GM03348 (cell line): ENCODE results near the gene CNTNAP5.

Experiments
- DNase-seq: peaks from one replicate; pipeline ENCODE4 v3.0.0; 2012; ENCODE audit warnings: low spot score

CNTNAP5 gene

GRCh38 chr2:124698979-124699565 lies 674.0 kb downstream of the CNTNAP5 start:
- DNase-seq: no peak

DNA sequence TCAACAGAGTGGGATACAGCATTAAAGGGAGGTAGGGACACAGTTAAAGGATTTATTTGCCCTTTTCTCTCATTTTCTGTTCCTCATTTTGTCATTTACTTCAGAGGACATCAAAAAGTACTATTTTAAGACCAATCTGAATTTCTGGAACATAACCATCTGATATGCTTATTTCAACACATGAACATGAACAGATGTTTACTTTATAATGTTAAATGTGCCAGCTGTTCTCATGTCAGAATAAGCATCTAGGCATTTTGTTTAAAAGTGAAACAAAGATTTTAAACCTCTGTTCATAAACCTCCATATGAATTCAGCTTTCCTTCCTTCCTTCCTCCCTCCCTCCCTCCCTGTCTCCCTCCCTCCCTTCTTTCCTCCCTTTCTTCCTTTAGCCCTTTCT lies 677.7 kb downstream of the CNTNAP5 start:
- no peak for DNase-seq

- DNase-seq: no peak
Measured at GRCh38 chr2:124704071-124704925, 679.2 kb downstream of the CNTNAP5 start.

DNA sequence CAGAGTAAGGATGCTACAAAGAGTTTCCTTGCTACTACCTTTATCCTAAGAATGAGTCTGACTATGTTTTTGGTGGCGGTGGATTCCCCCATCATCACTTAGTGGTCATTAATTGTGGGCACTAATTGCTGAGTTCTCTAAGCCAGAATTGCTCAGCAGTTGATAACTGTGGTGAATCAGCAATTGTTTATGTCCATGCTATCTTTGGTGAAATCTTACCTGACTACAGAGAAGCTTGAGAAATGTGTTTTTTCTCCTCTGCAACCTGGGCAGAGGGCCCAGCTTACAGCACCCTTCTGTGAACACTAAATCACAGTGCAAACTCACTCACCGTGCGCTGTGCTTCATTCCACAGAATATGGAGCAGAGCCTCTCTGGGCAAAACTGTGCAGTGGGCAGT lies 683.6 kb downstream of the CNTNAP5 start:
- DNase-seq: no peak

- DNase-seq: no peak
Measured at GRCh38 chr2:124713969-124714368, 688.9 kb downstream of the CNTNAP5 start.

GRCh38 chr2:124725187-124725586 lies 700.1 kb downstream of the CNTNAP5 start:
- no peak for DNase-seq

DNA sequence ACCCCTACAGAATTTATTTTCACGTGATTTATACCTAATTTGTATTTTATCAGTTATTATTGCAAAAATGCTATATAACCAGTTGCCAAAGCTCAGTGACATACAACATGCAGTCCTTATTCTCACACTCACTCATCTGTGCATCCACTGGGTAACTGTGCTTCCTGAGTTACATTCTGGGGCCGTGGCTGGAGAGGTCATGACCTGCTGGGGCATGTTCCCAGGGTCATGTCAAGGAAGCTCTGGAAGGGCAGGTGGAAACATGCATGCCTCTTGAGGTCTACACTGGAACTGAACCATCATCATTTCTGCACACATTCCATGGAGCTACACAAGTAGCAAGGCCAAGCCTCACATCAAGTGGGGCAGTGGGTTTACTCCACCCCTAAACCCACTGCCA lies 715.5 kb downstream of the CNTNAP5 start:
- DNase-seq: no peak

DNA sequence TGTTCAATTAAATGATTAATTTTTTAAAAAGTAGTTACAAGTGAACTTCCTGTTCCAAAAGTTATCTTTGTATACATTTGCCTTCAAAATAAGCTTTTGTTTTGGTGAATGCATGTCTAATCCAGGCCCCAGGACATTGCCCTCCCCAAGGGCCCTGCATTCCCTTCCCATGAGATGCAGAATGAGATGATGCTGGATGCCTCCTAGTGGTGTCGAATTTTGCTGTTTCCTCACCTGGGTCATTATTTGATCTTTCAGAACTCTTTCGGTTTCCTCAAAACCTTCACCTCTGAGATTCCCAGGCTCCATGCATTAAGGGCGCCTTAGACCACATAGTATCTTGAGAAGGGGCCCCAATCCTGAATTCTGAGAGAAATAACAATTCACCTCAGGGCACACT lies 728.8 kb downstream of the CNTNAP5 start:
- no peak for DNase-seq

GRCh38 chr2:124755386-124755785 lies 730.3 kb downstream of the CNTNAP5 start:
- DNase-seq: no peak

DNA sequence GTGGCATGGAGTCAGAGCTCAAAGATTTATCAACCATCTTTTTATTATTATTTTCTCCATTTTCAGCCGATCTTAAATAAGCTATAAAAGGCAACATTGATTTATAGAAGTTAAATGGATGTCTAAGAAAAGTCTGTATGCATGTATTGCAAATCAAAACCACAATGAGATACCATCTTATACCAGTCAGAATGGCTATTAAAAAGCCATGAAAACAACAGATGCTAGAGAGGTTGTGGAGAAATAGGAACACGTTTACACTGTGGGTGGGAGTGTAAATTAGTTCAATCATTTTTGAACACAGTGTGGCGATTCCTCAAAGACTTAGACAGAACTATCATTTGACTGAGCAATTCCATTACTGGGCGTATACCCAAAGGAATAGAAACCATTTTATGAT lies 731.0 kb downstream of the CNTNAP5 start:
- no peak for DNase-seq

DNA sequence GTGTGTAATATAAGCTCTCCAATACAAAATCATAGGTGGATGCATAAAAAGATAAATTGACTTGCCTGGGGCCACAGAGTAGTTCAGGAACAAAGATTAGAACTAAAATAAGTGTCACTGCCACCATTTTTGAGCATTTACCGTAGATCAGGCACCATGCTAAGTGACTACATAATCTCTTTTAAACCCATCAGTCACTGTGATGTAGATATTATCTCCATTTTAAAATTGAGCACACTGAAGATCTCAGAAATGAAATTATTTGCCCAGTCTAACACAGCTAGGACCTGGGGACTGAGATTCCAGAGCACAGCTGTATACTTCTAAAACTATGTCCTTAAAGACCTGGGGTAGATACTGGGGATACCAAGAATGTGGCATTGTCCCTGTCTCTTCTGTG lies 737.3 kb downstream of the CNTNAP5 start:
- no peak for DNase-seq

DNA sequence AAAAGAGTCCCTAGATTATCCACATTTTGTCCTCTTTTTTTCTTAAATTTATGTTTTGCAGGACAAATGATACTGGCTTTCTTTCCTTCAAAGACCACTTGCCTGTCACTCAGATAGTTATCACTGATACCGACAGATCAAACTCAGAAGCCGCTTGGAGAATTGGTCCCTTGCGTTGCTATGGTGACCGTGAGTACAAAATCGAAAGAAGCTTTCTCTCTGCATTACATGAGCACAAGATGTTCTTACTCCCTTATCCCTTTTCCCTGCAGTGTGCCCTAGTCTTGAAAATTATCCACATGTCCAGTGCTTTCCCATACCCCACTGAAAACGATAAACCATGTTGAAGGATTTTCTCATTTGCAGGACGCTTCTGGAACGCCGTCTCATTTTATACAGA lies 738.5 kb downstream of the CNTNAP5 start:
- no peak for DNase-seq

GRCh38 chr2:124774781-124775180 lies 749.7 kb downstream of the CNTNAP5 start:
- DNase-seq: no peak

GRCh38 chr2:124776332-124776731 lies 751.2 kb downstream of the CNTNAP5 start:
- no peak for DNase-seq

- no peak for DNase-seq
Measured at GRCh38 chr2:124778076-124778475, 753.0 kb downstream of the CNTNAP5 start.

DNA sequence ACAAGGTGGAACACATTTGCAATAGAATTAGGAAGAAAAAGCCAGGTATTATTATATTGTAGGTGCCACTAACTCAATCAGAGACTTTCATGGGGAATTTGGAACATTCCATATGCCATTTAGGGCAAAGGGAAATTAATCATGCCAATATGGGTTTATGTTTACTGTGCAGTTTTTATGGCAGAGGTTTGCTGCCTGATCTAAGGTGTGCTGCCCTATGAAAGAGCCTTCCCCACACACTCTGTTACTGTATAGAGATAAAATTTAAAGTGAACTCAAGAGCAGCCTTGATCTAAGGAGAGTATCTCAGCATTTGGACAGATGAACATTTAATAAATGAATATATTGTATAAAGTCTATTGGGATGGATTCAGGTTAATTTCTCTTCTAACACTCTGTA lies 771.6 kb downstream of the CNTNAP5 start:
- no peak for DNase-seq

GRCh38 chr2:124797049-124797448 lies 772.0 kb downstream of the CNTNAP5 start:
- DNase-seq: no peak

GRCh38 chr2:124798551-124798950 lies 773.5 kb downstream of the CNTNAP5 start:
- DNase-seq: no peak

- DNase-seq: peak; percentile 6
Measured at GRCh38 chr2:124804014-124804940, 779.2 kb downstream of the CNTNAP5 start.

DNA sequence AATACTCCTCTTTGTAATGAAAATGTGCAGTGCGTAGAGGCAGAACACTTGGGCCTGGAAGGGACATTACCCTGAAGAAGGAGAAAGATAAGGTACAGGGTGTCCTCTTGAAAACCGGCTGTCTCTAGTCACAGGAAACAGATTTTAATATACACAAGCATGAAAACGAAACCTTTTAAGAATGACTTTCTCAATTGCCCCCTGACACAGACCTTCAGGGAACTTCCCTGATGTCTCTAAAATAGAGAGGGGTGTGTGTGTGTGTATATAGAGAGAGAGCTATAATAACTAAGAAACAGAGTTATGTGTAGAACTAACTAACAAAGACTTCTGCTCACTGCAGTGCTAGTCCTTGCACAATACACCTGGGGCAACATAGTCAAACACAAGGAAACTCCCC lies 780.0 kb downstream of the CNTNAP5 start:
- no peak for DNase-seq

- no peak for DNase-seq
Measured at GRCh38 chr2:124810132-124810531, 785.0 kb downstream of the CNTNAP5 start.

GRCh38 chr2:124814968-124815745 lies 790.1 kb downstream of the CNTNAP5 start:
- DNase-seq: no peak
